H1 (cell line): ENCODE data around the gene PCDHGA1. TPM values are rescaled to one million over a fixed set of nuclear protein-coding genes. Genes with fewer than 3 reads are reported as not detected.

Experiments
- CTCF ChIA-PET: fragments of 300-600 bp; sonication (Branson Sonifier 250); formaldehyde crosslinking; loops from one replicate; lab custom pipeline; 2021; ENCODE audit not compliant: partially characterized antibody; lab: Charles Lee
- POLR2A ChIA-PET: fragments of 300-600 bp; sonication (Branson Sonifier 250); formaldehyde crosslinking; loops from one replicate; lab custom pipeline; 2021; ENCODE audit warnings: inconsistent platforms; ENCODE audit not compliant: partially characterized antibody; lab: Charles Lee
- DNase-seq, 2 experiments: peaks; one replicate each; pipeline versions ENCODE4 v3.0.0 to v3.0.0-alpha.2; 2010 to 2022; ENCODE audit warnings: low spot score in 2 of 2, low read depth in 1 of 2, mixed read lengths in 1 of 2
- FAIRE-seq: peaks from 2 replicates; lab custom pipeline; 2011; peaks lifted over from hg19 to GRCh38; lab: Jason Lieb, UNC
- H2AFZ ChIP-seq: 2 replicates; pipeline ENCODE4 v1.8.1; 2012; ENCODE audit warnings: low read length, inconsistent platforms
- H2AK5ac ChIP-seq: 2 replicates; pipeline ENCODE4 v1.6.1; 2013; ENCODE audit warnings: low read depth, low read length
- H2BK120ac ChIP-seq: replicated peaks from 2 replicates; pipeline ENCODE3; 2013; ENCODE audit warnings: low read depth, low read length, inconsistent platforms
- H2BK12ac ChIP-seq: 2 replicates; pipeline ENCODE4 v1.6.1; 2013; ENCODE audit warnings: low read depth, low read length
- H2BK15ac ChIP-seq: 2 replicates; pipeline ENCODE4 v1.6.1; 2013; ENCODE audit warnings: low read length
- H2BK20ac ChIP-seq: 2 replicates; pipeline ENCODE4 v1.6.1; 2013; ENCODE audit warnings: low read length
- H2BK5ac ChIP-seq: 2 replicates; pipeline ENCODE4 v1.6.1; 2013; ENCODE audit warnings: low read depth, low read length
- H3K14ac ChIP-seq: 2 replicates; pipeline ENCODE4 v1.6.1; 2013; ENCODE audit warnings: inconsistent platforms; ENCODE audit not compliant: insufficient read length
- H3K18ac ChIP-seq: 2 replicates; pipeline ENCODE4 v1.6.1; 2013; ENCODE audit warnings: low read length; ENCODE audit errors: extremely low read depth
- H3K23ac ChIP-seq: 2 replicates; pipeline ENCODE4 v1.6.1; 2013; ENCODE audit warnings: inconsistent platforms; ENCODE audit not compliant: insufficient read length
- H3K23me2 ChIP-seq: 2 replicates; pipeline ENCODE4 v1.6.1; 2013; ENCODE audit warnings: low read depth, low read length
- H3K27ac ChIP-seq: 2 replicates; pipeline ENCODE4 v1.6.1; 2011; ENCODE audit warnings: low read depth, low read length, inconsistent platforms
- H3K27me3 ChIP-seq, 4 experiments: replicated peaks in 1 of 4; 1 replicate in 1 of 4; 2 replicates in 3 of 4; pipeline versions ENCODE4 v1.6.1 to v1.8.1; 2011 to 2013; ENCODE audit warnings: low read length in 3 of 4, mild to moderate bottlenecking in 3 of 4, inconsistent platforms in 2 of 4, mixed read lengths in 2 of 4, moderate library complexity in 1 of 4; ENCODE audit not compliant: control insufficient read depth in 3 of 4, insufficient read depth in 3 of 4; ENCODE audit errors: extremely low read depth in 1 of 4
- H3K36me3 ChIP-seq, 4 experiments: 2 replicates each; pipeline versions ENCODE4 v1.6.1 to v1.8.1; 2011 to 2013; ENCODE audit warnings: mild to moderate bottlenecking in 4 of 4, low read length in 3 of 4, moderate library complexity in 2 of 4, control low read depth in 1 of 4, inconsistent platforms in 1 of 4; ENCODE audit not compliant: insufficient read depth in 4 of 4, control insufficient read depth in 2 of 4
- H3K4ac ChIP-seq: replicated peaks from 2 replicates; pipeline ENCODE3; 2013; ENCODE audit warnings: low read length, low read depth, mixed read lengths, inconsistent platforms; ENCODE audit not compliant: insufficient read length
- H3K4me1 ChIP-seq, 4 experiments: replicated peaks in 1 of 4; 1 replicate in 1 of 4; 2 replicates in 3 of 4; pipeline versions ENCODE4 v1.6.1 to v1.8.1; 2011 to 2013; ENCODE audit warnings: low read length in 3 of 4, inconsistent platforms in 2 of 4, mixed read lengths in 1 of 4; ENCODE audit not compliant: insufficient read depth in 4 of 4, control insufficient read depth in 3 of 4
- H3K4me2 ChIP-seq, 2 experiments: 2 replicates each; pipeline versions ENCODE4 v1.6.1 to v1.8.1; 2011 to 2013; ENCODE audit warnings: low read depth in 2 of 2, low read length in 2 of 2, control low read depth in 1 of 2, inconsistent platforms in 1 of 2, mild to moderate bottlenecking in 1 of 2; ENCODE audit not compliant: insufficient read depth in 1 of 2
- H3K4me3 ChIP-seq, 4 experiments: fragments of 200-600, 300-600 bp in 1 of 4; sonication (generic), shearing (Covaris generic), sonication (Bioruptor Twin) in 1 of 4; 2 replicates each; pipeline versions ENCODE4 v1.5.1 to v1.8.1; 2011 to 2016; ENCODE audit warnings: low read length in 4 of 4, low read depth in 3 of 4, control low read depth in 2 of 4, inconsistent platforms in 2 of 4, mild to moderate bottlenecking in 2 of 4, mixed read lengths in 1 of 4, moderate library complexity in 1 of 4; ENCODE audit not compliant: insufficient read depth in 2 of 4; ENCODE audit errors: extremely low read depth in 1 of 4
- H3K56ac ChIP-seq: replicated peaks from 2 replicates; pipeline ENCODE3; 2013; ENCODE audit warnings: low read depth, mild to moderate bottlenecking, mixed read lengths, low read length, inconsistent platforms; ENCODE audit not compliant: insufficient read length
- H3K79me1 ChIP-seq: 2 replicates; pipeline ENCODE4 v1.6.1; 2013; ENCODE audit warnings: low read depth, low read length, control low read depth
- H3K79me2 ChIP-seq, 2 experiments: 2 replicates each; pipeline versions ENCODE4 v1.6.1 to v1.8.1; 2012 to 2013; ENCODE audit warnings: low read length in 2 of 2, mild to moderate bottlenecking in 2 of 2, inconsistent platforms in 1 of 2; ENCODE audit not compliant: insufficient read depth in 2 of 2, control insufficient read depth in 1 of 2
- H3K9ac ChIP-seq, 4 experiments: replicated peaks in 1 of 4; 1 replicate in 1 of 4; 2 replicates in 3 of 4; pipeline versions ENCODE4 v1.6.1 to v1.8.1; 2011 to 2013; ENCODE audit warnings: low read depth in 3 of 4, low read length in 3 of 4, control low read depth in 2 of 4, mild to moderate bottlenecking in 2 of 4, moderate library complexity in 2 of 4, inconsistent platforms in 1 of 4; ENCODE audit errors: extremely low read depth in 1 of 4
- H3K9me3 ChIP-seq, 2 experiments: 2 replicates each; pipeline versions ENCODE4 v1.6.1 to v1.8.1; 2012 to 2013; ENCODE audit warnings: mild to moderate bottlenecking in 2 of 2, moderate library complexity in 2 of 2, control low read depth in 1 of 2, inconsistent platforms in 1 of 2, low read depth in 1 of 2, low read length in 1 of 2, mixed read lengths in 1 of 2; ENCODE audit not compliant: insufficient read depth in 2 of 2
- H4K20me1 ChIP-seq, 2 experiments: replicated peaks in 1 of 2; 2 replicates each; pipeline versions ENCODE3 to v1.8.1; 2011 to 2013; ENCODE audit warnings: inconsistent platforms in 2 of 2, low read length in 2 of 2, mild to moderate bottlenecking in 1 of 2; ENCODE audit not compliant: insufficient read depth in 2 of 2, control insufficient read depth in 1 of 2
- H4K5ac ChIP-seq: 2 replicates; pipeline ENCODE4 v1.6.1; 2013; ENCODE audit warnings: low read length, low read depth, mixed read lengths, inconsistent platforms; ENCODE audit not compliant: insufficient read length
- H4K8ac ChIP-seq: 2 replicates; pipeline ENCODE4 v1.8.0; 2013; ENCODE audit warnings: mild to moderate bottlenecking, moderate library complexity, low read length, inconsistent platforms; ENCODE audit not compliant: insufficient read depth; ENCODE audit errors: extremely low read depth
- H4K91ac ChIP-seq: replicated peaks from 2 replicates; pipeline ENCODE3; 2013; ENCODE audit warnings: low read length, mixed read lengths, inconsistent platforms; ENCODE audit not compliant: insufficient read length
- CEBPB ChIP-seq: IDR thresholded peaks from 2 replicates; pipeline ENCODE4 v1.6.1; 2012; ENCODE audit warnings: low read depth, low read length
- SIRT6 ChIP-seq: IDR thresholded peaks from one replicate; pipeline ENCODE4 v1.7.1; 2012; ENCODE audit warnings: low read length, inconsistent platforms
- WGBS, 2 experiments: shearing (Covaris generic) in 1 of 2; methylation state at CpG; one replicate each; pipeline versions ENCODE4 v1.1.6 to v1.1.7; 2013 to 2015; ENCODE audit warnings: low lambda C conversion rate in 2 of 2, mixed read lengths in 2 of 2, inconsistent platforms in 1 of 2, low coverage in 1 of 2, missing lambda C conversion rate in 1 of 2; ENCODE audit not compliant: insufficient replicate concordance in 2 of 2, insufficient coverage in 1 of 2, insufficient read length in 1 of 2; ENCODE audit errors: extremely low coverage in 1 of 2, missing lambda C conversion rate in 1 of 2; 5-methylcytosine and 5-hydroxymethylcytosine counted together
- polyA plus RNA-seq, 7 experiments: library from polyadenylated mRNA; depleted of rRNA in 3 of 7; stranded (reverse) in 5 of 7; unstranded in 2 of 7; fragments of >200 nt in 5 of 7; fragments of 200-250 nt in 2 of 7; gene quantifications; 1 replicate in 5 of 7; 2 replicates in 1 of 7; 4 replicates in 1 of 7; pipeline versions ENCODE4 v1.2.1 to v1.2.3, GENCODE V29; 2011 to 2013; ENCODE audit warnings: missing spikeins in 2 of 7, mixed read lengths in 2 of 7
- total RNA-seq: library from RNA; stranded (reverse); fragmentation: NEBNext Ultra II Directional; extraction: Animal tissue kit (Norgen Biotek cat#: 25700); gene quantifications from 2 replicates; pipeline ENCODE4 v1.2.1, GENCODE V29; 2021

Gene PCDHGA1
- total and polyA plus RNA-seq, 2 of the 8 experiments (the other 6 are each of a cell fraction or from before 2014, with no cell fraction given): 0.57 to 0.89 TPM

DNA sequence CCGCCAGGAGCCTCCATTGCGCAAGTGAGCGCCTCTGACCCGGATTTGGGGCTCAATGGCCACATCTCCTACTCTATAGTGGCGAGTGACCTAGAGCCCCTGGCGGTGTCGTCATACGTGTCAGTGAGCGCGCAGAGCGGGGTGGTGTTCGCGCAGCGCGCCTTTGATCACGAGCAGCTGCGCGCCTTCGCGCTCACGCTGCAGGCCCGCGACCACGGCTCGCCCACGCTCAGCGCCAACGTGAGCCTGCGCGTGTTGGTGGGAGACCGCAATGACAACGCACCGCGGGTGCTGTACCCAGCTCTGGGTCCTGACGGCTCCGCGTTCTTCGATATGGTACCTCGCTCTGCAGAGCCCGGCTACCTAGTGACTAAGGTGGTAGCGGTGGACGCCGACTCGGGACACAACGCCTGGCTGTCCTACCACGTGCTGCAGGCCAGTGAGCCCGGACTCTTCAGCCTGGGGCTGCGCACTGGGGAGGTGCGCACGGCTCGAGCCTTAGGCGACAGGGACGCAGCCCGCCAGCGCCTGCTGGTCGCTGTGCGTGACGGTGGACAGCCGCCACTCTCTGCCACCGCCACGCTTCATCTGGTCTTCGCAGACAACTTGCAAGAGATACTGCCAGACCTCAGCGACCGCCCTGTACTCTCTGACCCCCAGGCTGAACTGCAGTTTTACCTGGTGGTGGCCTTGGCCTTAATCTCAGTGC is 79.4 kb downstream of the PCDHGA1 start:
- H3K36me3 ChIP-seq: peaks cover 0 to 3% (median 0%) of the 10 kb centered on the region in 4 experiments; a peak in 1 of 8 replicates
- H3K4me1 ChIP-seq: no peaks in the 10 kb centered on the region
- no peak overlapping the region for H4K8ac ChIP-seq
- peaks cover 2 to 11% of the 10 kb centered on the region in 2 experiments; a peak in 2 of 4 replicates for H3K9me3 ChIP-seq
- no peak overlapping the region for H3K14ac ChIP-seq
- H2BK20ac ChIP-seq: no peak overlapping the region
- H2AK5ac ChIP-seq: peak overlapping the region; percentile 70; the same call in 1 of the 2 replicates
- WGBS, 2 experiments: 95% methylated on average over 62 of the region's 64 CpGs; no CpG with 5 or more reads in 1 of the 2 experiments
- H3K23ac ChIP-seq: no peak overlapping the region
- H4K5ac ChIP-seq: no peak overlapping the region
- H4K91ac ChIP-seq: no peak overlapping the region
- H3K23me2 ChIP-seq: peaks cover 2% of the 10 kb centered on the region; the same call in 1 of the 2 replicates
- H3K4me2 ChIP-seq: no peak overlapping the region
- DNase-seq: no peak
- H3K4ac ChIP-seq: no peak overlapping the region
- ChIA-PET CTCF (interaction anchor here (0.7 to 23.3 kb wide), 6 partner anchors 9 to 187 kb away, joined by 3 to 1236 read pairs (median 3); partner anchors contain the start of genes PCDHB14 and PCDHGC5), POLR2A (no interaction called here)
- H3K9ac ChIP-seq: no peak overlapping the region
- no peak overlapping the region for H2AFZ ChIP-seq
- no peak overlapping the region for H3K27ac ChIP-seq
- no peaks in the 10 kb centered on the region for H3K79me1 ChIP-seq
- no peak for FAIRE-seq
- no peak overlapping the region for H3K56ac ChIP-seq
- 0 out of 2 replicates have a peak, but pooled peaks have one; percentile 34 for TF ChIP-seq CEBPB
- TF ChIP-seq SIRT6: no peak
- no peak overlapping the region for H2BK12ac ChIP-seq
- H2BK15ac ChIP-seq: no peak overlapping the region
- no peak overlapping the region for H3K18ac ChIP-seq
- H3K27me3 ChIP-seq: peaks cover 0 to 10% (median 6%) of the 10 kb centered on the region in 4 experiments; a peak in 6 of 7 replicates
- H2BK120ac ChIP-seq: no peak overlapping the region
- H3K79me2 ChIP-seq: no peaks in the 10 kb centered on the region
- H4K20me1 ChIP-seq: peaks cover 0 to 1% of the 10 kb centered on the region in 2 experiments
- H2BK5ac ChIP-seq: no peak overlapping the region
- H3K4me3 ChIP-seq: no peak overlapping the region
